ENCODE measurements around the gene TACO1.

TACO1 gene

DNA sequence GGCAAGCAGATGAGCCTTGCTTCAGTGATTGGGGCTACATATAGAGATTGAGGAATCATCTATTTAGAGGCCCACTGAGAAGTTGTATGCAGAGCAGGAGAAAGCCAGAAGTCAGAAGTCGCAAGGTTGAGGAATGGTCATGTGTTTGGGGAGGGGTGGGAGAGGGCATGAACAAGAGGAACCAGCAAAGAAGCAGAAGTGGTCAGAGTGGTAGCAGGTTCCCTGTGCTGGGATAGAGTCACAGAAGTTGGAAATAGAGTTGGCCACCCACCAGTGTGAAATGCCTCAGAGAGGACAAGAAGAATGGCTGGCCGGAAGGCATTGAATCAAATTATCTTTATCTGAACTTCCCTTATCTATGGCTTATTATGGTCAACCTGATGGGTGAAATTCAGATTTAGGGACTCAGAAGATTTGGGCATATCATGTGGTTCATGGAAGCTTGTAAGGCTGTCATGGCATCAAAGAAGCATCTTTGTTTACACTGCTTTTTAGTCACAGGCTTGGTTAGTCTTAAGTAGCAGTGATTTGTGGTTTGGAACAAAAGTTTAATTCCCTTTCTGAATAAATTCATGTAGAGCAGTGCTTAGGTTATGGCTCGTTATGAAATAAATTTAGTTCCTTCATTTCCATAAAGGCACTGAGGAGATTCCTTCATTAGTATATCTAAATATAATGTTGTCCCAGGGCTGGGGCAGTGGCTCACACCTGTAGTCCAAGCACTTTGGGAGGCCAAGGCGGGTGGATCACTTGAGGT, 41.2 kb downstream of the TACO1 start:
- DNase-seq, result no peak

DNA sequence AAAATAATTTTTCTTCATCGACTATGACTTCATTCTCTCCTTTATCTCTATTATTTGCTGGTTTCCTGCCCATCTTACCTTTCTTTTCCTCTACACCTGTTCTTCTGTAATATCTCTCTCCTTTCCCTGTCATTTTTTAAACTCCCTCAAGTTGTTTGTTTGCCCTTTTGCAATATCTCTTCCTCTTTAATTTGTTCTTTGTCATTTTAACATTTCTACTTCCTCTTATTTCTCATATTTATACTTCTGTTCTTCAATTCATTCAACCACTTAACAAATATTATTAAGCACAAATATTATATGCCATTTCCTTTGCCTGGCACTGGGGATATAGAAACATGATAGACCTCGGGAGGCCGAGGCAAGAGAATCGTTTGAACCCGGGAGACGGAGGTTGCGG, 44.2 kb downstream of the TACO1 start:
- no peak for DNase-seq

DNA sequence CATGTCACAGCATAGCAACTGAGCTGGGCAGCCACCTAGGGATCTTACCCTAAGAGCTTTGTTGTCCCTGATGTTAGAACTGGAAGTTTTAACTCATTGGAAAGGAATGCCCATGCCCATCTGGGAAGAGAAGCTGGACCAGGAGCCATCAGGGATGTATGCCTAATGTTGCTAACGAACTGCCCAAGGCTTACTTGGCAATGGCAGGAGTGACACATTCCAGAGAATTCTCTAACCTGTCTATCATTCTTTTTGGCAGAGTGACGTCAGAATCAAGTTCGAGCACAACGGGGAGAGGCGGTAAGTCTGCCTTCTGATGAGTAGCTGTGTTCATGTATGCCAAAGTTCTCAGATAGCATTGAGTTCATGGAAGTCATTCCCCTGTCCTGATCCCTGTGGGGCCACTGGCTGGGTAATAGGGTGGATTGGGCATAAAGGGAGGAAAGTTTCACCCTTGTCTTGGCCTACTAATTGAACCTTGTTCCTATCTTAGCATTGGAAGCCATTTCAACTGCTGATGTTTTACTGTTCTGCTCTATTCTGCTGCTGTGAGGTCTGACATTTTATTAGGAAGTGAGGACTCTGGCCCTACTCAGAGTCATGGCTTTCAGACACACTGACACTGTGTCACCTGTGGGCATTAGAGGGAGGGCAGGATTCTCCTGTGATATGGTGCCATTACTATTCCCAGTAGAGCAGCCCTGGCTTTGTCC, 45.2 kb downstream of the TACO1 start:
- no peak for DNase-seq

DNA sequence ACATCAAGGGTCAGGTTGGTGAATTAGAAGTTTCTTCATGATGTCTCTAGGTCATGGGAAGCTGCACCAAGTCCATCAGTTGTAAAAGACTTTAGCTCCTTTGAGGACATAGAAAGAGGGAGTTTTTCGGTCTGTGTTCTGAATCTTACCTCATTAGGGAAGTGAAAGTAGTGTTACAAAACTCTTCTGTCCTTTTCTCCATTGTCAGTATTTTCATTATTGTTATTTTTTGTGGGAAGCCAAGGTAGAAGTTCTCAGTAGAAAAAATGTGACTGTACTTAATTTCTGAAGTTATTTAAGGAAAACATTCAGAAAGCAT, 45.8 kb downstream of the TACO1 start:
- DNase-seq, result no peak

DNA sequence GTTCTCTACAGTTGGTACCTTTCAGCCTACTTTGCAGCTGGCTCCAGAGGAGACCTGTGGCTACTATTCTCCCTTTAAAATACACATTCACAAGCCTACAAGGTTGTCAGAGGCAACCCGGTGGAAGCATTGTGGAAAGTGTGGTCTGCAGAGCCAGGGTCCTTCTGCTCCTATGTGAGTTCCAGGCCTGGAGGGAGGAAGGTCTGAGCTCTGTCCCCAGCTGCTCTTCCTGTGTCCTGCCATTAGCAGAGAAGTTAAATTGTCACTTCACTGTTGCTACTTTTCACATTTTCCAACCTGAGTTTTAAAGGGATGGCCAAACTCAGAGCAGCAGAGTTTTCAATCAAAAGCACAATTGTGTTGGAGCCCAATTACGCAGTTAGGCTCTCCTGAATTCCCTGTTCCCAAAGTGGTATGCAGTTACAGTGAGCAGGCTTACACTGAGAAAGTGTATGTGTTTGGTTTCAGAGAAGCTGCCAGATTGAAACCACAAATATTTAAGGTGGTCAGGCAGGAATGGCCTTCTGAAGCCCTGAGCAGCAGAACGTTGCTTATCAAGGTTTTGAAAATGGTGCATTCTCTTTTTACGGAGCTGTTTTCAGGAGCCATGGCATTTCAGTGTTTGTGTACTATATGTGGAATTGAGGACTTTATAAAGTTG, 46.5 kb downstream of the TACO1 start:
- no peak for DNase-seq

DNA sequence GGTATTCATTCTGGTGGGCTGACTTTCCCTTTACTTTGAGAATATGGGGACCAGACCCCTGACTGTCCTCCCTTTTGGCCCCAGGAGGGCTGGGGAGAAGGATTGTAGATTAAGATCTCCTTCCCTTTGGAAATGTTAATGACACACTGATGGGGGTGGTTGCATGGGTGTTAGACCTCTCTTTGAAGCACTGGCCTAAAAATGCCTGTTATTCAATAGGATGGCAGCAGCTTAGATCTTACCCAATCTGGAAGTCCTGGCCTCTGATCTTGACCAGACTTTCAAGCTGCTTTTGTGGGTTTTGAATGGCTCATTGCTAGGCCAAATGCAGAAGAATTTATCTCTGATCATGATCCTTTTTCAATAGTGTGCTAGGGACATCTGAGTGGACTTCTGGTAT, 47.2 kb downstream of the TACO1 start:
- DNase-seq, result no peak

DNA sequence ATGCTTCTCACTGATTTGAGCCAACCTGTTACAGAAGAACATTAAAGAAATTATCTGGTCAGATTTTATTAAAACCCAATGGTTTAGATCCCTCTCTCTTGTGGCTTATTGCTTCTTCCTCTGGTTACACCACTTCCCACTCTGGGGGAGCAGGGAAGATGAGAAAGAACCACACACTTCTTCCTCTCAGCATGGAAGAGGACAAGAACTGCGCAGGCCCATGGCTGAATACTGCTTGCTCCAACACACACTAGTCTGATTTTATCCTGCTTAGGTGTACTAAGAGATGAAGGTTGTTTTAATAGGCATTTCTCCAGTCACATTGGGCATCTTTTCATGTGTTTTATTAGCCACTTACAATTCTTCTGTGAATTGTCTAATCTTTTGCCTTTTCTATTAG, 49.1 kb downstream of the TACO1 start:
- DNase-seq, result no peak

DNA sequence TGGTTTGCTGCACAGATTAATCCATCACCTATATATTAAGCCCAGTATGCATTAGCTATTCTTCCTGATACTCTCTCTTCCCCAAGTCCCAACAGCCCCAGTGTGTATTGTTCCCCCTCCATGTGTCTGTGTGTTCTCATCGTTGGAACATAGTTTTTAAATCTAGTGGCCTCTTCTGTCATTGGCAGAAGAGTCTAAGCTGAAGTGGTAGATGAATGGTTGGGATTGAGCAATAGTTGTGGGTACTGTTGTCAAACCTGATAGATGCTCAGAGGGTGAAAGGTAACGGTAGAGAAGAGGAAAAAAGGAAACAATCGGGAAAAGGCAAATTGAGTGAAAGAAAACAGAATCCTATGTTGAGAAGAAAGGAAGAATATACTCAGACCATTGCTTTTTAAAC, 51.4 kb downstream of the TACO1 start:
- no peak for DNase-seq

DNA sequence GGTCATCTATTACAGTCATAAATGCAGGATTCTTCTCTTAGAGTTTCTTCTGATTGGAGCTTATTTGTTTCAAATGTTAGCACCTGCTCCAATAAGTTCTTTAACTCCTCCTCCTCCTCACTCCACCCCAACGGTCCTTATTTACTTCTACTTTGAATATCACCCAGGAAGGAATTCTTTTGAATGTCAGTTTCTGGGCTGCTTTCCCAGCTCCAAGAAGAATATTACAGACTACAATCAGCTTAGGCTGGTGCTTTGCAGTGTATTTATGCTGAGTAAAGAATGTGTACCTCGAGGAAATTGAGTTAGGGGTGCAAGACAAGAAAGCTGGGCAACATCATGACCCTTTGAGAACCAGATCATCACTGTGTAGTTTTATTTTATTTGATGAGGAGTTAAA, 52.4 kb downstream of the TACO1 start:
- DNase-seq, result no peak

DNA sequence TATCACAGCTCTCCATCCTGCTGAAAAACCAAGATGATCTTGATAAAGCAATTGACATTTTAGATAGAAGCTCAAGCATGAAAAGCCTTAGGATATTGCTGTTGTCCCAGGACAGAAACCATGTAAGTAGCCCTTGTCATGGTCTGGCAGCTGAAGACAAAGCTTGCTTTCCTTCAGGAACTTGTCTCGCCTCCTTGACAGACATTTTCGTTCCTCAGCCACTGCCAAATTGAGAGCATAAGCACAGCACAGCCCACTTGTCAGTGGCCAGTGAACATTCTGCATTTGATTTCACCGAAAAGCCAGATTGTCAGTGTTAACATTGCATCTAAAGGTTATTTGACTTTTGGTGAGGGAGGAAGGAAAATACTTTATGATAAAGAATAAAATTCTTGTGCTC, 57.1 kb downstream of the TACO1 start:
- no peak for DNase-seq

Measured in NCI-H510A (cell line).